ENCODE results near the gene MYH15.

- TF ChIP-seq CTCF (conservative IDR thresholded peaks at IDR 0.05 in 1 of 2, IDR thresholded peaks at IDR 0.05 in 1 of 2; ENCODE audit: extremely low read depth in 1 of 2, insufficient read depth in 1 of 2, low read depth in 1 of 2, low read length in 2 of 2): no peak
- TF ChIP-seq EZH2 (IDR thresholded peaks at IDR 0.05; ENCODE audit: borderline replicate concordance, low read length): no peak
Observed at GRCh38 chr3:108546247-108546646, 35.9 kb upstream of the MYH15 start.

Measured in mammary epithelial cell (primary cell).